GM23248 (cell line): ENCODE measurements around the gene P2RY4.

Source experiments
- EZH2 ChIP-seq: fragments of 200-600 bp; sonication (generic); IDR thresholded peaks from 2 replicates; pipeline ENCODE4 v1.6.1; 2018; ENCODE audit warnings: antibody characterized with exemption, mild to moderate bottlenecking; ENCODE audit not compliant: insufficient read depth, poor library complexity, severe bottlenecking
- EZH2phosphoT487 ChIP-seq: fragments of 200-600 bp; sonication (generic); IDR thresholded peaks from 2 replicates; pipeline ENCODE4 v1.6.1; 2018; ENCODE audit warnings: antibody characterized with exemption, moderate library complexity, mild to moderate bottlenecking, low read depth; ENCODE audit not compliant: insufficient read depth

GRCh38 chrX:70253377-70254062 lies 6.5 kb downstream of the P2RY4 start:
- TF ChIP-seq EZH2 (no peak), EZH2phosphoT487 (no peak)
